ENCODE data around the gene MPL. TPM values are rescaled to one million over a fixed set of nuclear protein-coding genes. Genes with fewer than 3 reads are reported as not detected.

The MPL gene
- total RNA-seq, 1 donor from 2014 or later, result not detected

GRCh38 chr1:43358746-43359693 is 21.4 kb downstream of the MPL start, which contains the start of gene CDC20:
TSS of gene CDC20 (plus strand) at chr1:43358981. CDS start at chr1:43359216, 235 bp downstream.
- TF ChIP-seq CTCF (conservative IDR thresholded peaks at IDR 0.05), result no peak
- peak within 1 kb of the TSS; percentile 93 for H3K27ac Mint-ChIP-seq (ENCODE audit: unreplicated experiment)
- peaks cover 59% of the 10 kb centered on the region for H3K4me1 Mint-ChIP-seq
- peaks cover 3% of the 10 kb centered on the region for H3K9me3 Mint-ChIP-seq
- peak; percentile 98 for DNase-seq (ENCODE audit: low read depth, low spot score)
- peaks cover 26% of the 10 kb centered on the region for H3K36me3 Mint-ChIP-seq (ENCODE audit: low read depth)
- H3K27me3 Mint-ChIP-seq (ENCODE audit: low read depth), result no peaks in the 10 kb centered on the region
- peak within 1 kb of the TSS; percentile 98 for H3K4me3 Mint-ChIP-seq

GRCh38 chr1:43359696-43360095 is 22.1 kb downstream of the MPL start:
- Mint-ChIP-seq H3K27ac (ENCODE audit: unreplicated experiment) (peak overlapping the region; percentile 24), H3K9me3 (peaks cover 3% of the 10 kb centered on the region), H3K4me3 (peak overlapping the region; percentile 98), H3K36me3 (ENCODE audit: low read depth) (peaks cover 30% of the 10 kb centered on the region), H3K27me3 (ENCODE audit: low read depth) (no peaks in the 10 kb centered on the region), H3K4me1 (peaks cover 60% of the 10 kb centered on the region)
- DNase-seq (ENCODE audit: low read depth, low spot score), result no peak
- TF ChIP-seq CTCF (conservative IDR thresholded peaks at IDR 0.05), result no peak

GRCh38 chr1:43360616-43361015 is 23.0 kb downstream of the MPL start:
- DNase-seq (ENCODE audit: low read depth, low spot score), result no peak
- Mint-ChIP-seq H3K4me1 (peaks cover 67% of the 10 kb centered on the region), H3K36me3 (ENCODE audit: low read depth) (peaks cover 36% of the 10 kb centered on the region), H3K9me3 (peaks cover 3% of the 10 kb centered on the region), H3K27ac (ENCODE audit: unreplicated experiment) (no peak overlapping the region), H3K4me3 (peak overlapping the region; percentile 98), H3K27me3 (ENCODE audit: low read depth) (no peaks in the 10 kb centered on the region)
- TF ChIP-seq CTCF (conservative IDR thresholded peaks at IDR 0.05), result no peak

- DNase-seq (ENCODE audit: low read depth, low spot score), result no peak
- Mint-ChIP-seq H3K9me3 (no peaks in the 10 kb centered on the region), H3K4me3 (peak overlapping the region; percentile 82), H3K27me3 (ENCODE audit: low read depth) (no peaks in the 10 kb centered on the region), H3K36me3 (ENCODE audit: low read depth) (peaks cover 36% of the 10 kb centered on the region), H3K4me1 (peaks cover 64% of the 10 kb centered on the region), H3K27ac (ENCODE audit: unreplicated experiment) (no peak overlapping the region)
- no peak for TF ChIP-seq CTCF (conservative IDR thresholded peaks at IDR 0.05)
These were observed 25.8 kb downstream of the MPL start for GRCh38 chr1:43363283-43363934.

GRCh38 chr1:43363935-43364525 is 26.4 kb downstream of the MPL start:
- Mint-ChIP-seq H3K36me3 (ENCODE audit: low read depth) (peaks cover 34% of the 10 kb centered on the region), H3K27me3 (ENCODE audit: low read depth) (no peaks in the 10 kb centered on the region), H3K4me1 (peaks cover 65% of the 10 kb centered on the region), H3K4me3 (peak overlapping the region; percentile 82), H3K9me3 (no peaks in the 10 kb centered on the region), H3K27ac (ENCODE audit: unreplicated experiment) (no peak overlapping the region)
- DNase-seq (ENCODE audit: low read depth, low spot score), result no peak
- TF ChIP-seq CTCF (conservative IDR thresholded peaks at IDR 0.05), result no peak
